ENCODE results near the gene C2orf49. TPM values are rescaled to one million over a fixed set of nuclear protein-coding genes. Genes with fewer than 3 reads are reported as not detected.
"Not testable (repeated sequence)": the region's sequence is repeated elsewhere in the genome, so short reads cannot be mapped to it uniquely, and the experiment has no call there.

The C2orf49 gene
- total RNA-seq, 4 donors from 2014 or later = 6.8 to 83.3 (median 18.0) TPM

DNA sequence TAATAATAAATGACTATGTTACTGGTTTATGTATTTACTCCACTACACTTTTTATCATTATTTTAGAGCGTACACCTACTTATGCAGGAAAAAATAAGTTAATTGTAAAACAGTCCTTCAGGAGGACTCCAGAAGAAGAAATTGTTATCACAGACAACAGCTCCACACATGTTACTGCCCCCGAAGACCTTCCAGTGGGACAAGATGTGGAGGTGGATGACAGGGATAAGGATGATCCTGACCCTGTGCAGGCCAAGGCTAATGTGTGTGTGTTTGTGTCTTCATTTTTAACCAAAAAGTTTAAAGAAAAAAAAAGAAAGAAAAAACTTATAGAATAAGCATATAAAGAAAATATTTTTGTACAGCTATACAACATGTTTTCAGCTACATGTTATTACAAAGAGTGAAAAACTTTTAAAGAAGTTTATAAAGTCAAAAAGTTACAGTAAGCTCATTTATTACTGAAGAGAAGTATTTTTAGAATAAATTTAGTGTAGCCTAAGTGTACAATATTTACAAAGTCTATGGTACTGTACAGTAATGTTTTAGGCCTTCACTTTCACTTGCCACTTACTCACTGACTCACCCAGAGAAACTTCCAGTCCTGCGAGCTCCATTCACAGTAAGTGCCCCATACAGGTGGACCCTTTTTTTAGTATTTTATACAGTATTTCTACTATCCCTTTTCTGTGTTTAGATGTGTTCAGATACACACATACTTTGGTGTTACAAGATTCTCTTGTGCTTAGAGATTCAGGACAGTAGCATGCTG is 15.3 kb upstream of the C2orf49 start:
- TF ChIP-seq POLR2A (IDR thresholded peaks at IDR 0.05) = no peak
- TF ChIP-seq, protein P1, sequence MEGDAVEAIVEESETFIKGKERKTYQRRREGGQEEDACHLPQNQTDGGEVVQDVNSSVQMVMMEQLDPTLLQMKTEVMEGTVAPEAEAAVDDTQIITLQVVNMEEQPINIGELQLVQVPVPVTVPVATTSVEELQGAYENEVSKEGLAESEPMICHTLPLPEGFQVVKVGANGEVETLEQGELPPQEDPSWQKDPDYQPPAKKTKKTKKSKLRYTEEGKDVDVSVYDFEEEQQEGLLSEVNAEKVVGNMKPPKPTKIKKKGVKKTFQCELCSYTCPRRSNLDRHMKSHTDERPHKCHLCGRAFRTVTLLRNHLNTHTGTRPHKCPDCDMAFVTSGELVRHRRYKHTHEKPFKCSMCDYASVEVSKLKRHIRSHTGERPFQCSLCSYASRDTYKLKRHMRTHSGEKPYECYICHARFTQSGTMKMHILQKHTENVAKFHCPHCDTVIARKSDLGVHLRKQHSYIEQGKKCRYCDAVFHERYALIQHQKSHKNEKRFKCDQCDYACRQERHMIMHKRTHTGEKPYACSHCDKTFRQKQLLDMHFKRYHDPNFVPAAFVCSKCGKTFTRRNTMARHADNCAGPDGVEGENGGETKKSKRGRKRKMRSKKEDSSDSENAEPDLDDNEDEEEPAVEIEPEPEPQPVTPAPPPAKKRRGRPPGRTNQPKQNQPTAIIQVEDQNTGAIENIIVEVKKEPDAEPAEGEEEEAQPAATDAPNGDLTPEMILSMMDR (IDR thresholded peaks at IDR 0.05) = no peak
- Histone ChIP-seq H3K9me3 (no peaks in the 10 kb centered on the region), H3K27me3 (no peaks in the 10 kb centered on the region), H3K4me3 (no peak overlapping the region), H3K4me1 (no peaks in the 10 kb centered on the region), H3K27ac (no peak overlapping the region), H3K36me3 (peaks cover 0 to 6% (median 0%) of the 10 kb centered on the region in 3 donors)
- DNase-seq = no peak

DNA sequence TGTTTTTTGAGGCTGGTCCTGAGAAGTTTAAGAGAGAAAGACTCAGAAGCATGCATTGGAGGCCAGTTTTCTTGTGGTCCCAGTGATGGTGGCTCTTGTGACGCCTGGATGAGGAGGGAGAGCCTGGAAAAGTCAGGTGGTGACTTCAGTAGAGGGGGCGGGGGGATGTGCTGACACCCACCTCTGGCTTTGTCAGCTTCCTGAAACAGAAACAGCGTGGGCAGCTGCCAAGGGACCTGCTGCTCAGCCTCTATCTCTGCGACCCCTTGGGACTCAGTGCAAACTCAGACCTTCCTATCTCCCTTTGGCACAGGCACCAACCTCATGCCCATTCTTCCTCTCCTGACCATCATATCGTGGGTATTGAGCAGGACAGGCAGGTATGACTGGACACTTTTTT is 14.2 kb upstream of the C2orf49 start:
- no peak overlapping the region for H3K27ac ChIP-seq
- H3K36me3 ChIP-seq = peaks cover 0 to 6% (median 0%) of the 10 kb centered on the region in 3 donors
- H3K4me3 ChIP-seq = no peak overlapping the region
- DNase-seq = no peak
- peaks cover 0 to 1% (median 0%) of the 10 kb centered on the region in 4 donors for H3K4me1 ChIP-seq
- TF ChIP-seq, protein P1 (IDR thresholded peaks at IDR 0.05) = no peak
- TF ChIP-seq POLR2A (IDR thresholded peaks at IDR 0.05) = no peak
- H3K27me3 ChIP-seq = no peaks in the 10 kb centered on the region
- no peaks in the 10 kb centered on the region for H3K9me3 ChIP-seq

DNA sequence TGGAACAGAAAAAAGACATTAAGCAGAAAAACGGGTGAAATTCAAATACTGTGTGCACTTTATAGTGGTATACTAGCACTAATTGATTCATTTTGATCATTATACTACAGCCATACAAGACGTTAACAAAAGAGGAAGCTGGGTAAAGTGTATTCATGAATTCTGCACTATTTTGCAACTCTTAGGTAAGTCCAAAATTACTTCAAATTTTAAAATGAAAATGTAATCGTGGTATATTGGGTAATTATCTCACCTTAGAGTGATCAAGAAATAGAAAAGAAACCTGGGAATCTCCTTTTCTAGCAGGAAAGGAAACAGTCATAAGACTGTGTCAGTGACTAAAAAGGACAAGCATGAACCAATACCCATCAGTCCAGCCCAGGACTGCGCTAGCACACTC is 13.2 kb upstream of the C2orf49 start:
- Histone ChIP-seq H3K4me3 (no peak overlapping the region), H3K9me3 (no peaks in the 10 kb centered on the region), H3K27me3 (no peaks in the 10 kb centered on the region), H3K36me3 (peaks cover 0 to 6% (median 0%) of the 10 kb centered on the region in 3 donors), H3K4me1 (peaks cover 0 to 11% (median 3%) of the 10 kb centered on the region in 4 donors), H3K27ac (no peak overlapping the region)
- no peak for DNase-seq
- TF ChIP-seq, protein P1 (IDR thresholded peaks at IDR 0.05) = no peak
- TF ChIP-seq POLR2A (IDR thresholded peaks at IDR 0.05) = no peak

DNA sequence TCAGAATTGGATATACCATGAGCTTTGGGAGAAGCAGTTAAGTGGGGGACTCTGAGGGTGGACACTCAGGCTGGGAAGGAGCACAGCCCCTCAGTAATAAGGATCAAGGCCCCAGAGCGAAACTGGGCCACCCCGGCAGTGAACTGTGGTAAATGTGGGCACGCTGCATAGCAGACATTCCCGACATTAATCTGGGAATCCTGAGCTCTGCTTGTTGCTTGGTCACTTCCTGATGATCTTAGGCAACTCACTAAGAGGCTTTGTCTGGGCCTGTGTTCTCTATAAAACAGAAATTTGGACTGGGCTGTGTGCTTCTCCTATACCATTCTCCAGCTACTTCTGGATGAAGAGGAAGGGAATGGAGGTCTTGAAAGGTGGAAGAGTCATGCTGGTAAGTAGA is 12.6 kb upstream of the C2orf49 start:
- H3K4me3 ChIP-seq = no peak overlapping the region
- H3K4me1 ChIP-seq = peaks cover 0 to 11% (median 3%) of the 10 kb centered on the region in 4 donors
- H3K27me3 ChIP-seq = no peaks in the 10 kb centered on the region
- TF ChIP-seq, protein P1 (IDR thresholded peaks at IDR 0.05) = no peak
- no peak for TF ChIP-seq POLR2A (IDR thresholded peaks at IDR 0.05)
- H3K9me3 ChIP-seq = no peaks in the 10 kb centered on the region
- no peak overlapping the region for H3K27ac ChIP-seq
- DNase-seq = no peak
- peaks cover 0 to 6% (median 0%) of the 10 kb centered on the region in 3 donors for H3K36me3 ChIP-seq

DNA sequence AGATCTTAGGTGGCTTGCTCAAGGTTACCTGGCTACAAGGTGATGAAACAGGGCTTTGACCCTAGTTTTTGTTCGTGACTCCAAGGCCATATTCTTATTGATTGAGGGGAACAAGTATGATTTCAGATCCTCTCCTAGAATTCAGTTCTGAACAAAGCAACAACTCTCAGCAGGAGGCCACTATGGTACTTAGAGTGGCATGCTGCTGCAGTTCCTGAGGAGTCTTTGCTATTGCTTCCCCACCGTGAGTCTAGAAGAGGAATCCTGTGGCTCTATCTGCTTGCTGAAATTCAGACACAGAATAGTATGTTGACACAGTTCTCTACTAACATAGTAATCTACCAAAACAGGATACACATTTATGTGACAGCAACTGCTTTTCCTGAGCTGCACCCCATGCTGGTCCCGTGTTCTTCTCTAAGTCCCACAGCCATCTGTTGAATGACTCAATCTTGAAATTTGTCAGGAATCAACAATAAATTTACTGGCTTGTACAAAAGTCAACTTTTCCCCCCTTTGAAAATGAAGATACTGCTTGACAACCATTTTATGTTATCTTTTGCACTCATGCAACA is 11.9 kb upstream of the C2orf49 start:
- Histone ChIP-seq H3K27me3 (no peaks in the 10 kb centered on the region), H3K4me3 (no peak overlapping the region), H3K4me1 (peaks cover 0 to 16% (median 3%) of the 10 kb centered on the region in 4 donors), H3K9me3 (no peaks in the 10 kb centered on the region), H3K27ac (no peak overlapping the region), H3K36me3 (peaks cover 0 to 6% (median 0%) of the 10 kb centered on the region in 3 donors)
- TF ChIP-seq, protein P1 (IDR thresholded peaks at IDR 0.05) = no peak
- no peak for TF ChIP-seq POLR2A (IDR thresholded peaks at IDR 0.05)
- DNase-seq = no peak

DNA sequence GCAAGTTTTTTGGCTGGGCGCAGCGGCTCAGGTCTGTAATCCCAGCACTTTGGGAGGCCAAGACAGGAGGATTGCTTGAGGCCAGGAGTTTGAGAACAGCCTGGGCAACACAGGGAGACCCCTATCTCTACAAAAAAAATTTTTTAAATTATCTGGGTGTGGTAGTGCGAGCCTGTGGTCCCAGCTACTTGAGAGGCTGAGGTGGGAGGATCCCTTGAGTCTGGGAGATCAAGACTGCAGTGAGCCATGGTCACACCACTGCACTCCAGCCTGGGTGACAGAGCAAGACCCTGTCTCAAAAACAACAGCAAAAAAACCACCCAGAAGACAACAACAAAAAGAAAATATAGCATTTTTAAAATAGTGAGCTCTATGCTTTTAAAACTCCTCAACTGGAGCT is 10.1 kb upstream of the C2orf49 start:
- peaks cover 0 to 20% (median 3%) of the 10 kb centered on the region in 4 donors for H3K4me1 ChIP-seq
- not testable (repeated sequence) for H3K4me3 ChIP-seq, H3K27ac ChIP-seq, H3K36me3 ChIP-seq, DNase-seq, H3K27me3 ChIP-seq, H3K9me3 ChIP-seq
